Cardiac muscle cell (in vitro differentiated cells and primary cell): ENCODE measurements around the gene ANXA1. TPM values are rescaled to one million over a fixed set of nuclear protein-coding genes. Genes with fewer than 3 reads are reported as not detected.
A peak's percentile ranks its signal among the peaks of the same experiment; 100 is the strongest.

Experiments
- DNase-seq, 2 donors: peaks; one replicate each; pipeline versions ENCODE4 v3.0.0 to v3.0.0-alpha.2; 2010 to 2017; ENCODE audit warnings: low read depth in 1 of 2, low spot score in 1 of 2
- H3K27ac ChIP-seq: fragments of 200-600 bp; sonication (generic); 2 replicates; pipeline ENCODE4 v1.5.1; 2016
- H3K27me3 ChIP-seq: fragments of 200-600 bp; sonication (generic); 2 replicates; pipeline ENCODE4 v1.6.0; 2016; ENCODE audit warnings: control low read depth
- H3K36me3 ChIP-seq: fragments of 200-600 bp; sonication (generic); 2 replicates; pipeline ENCODE4 v1.5.1; 2016; ENCODE audit warnings: control low read depth
- H3K4me1 ChIP-seq: fragments of 200-600 bp; sonication (generic); 2 replicates; pipeline ENCODE4 v1.8.1; 2017; ENCODE audit warnings: low read depth, mild to moderate bottlenecking, mixed run types
- H3K4me3 ChIP-seq: fragments of 200-600 bp; sonication (generic); 2 replicates; pipeline ENCODE4 v1.5.1; 2016; ENCODE audit warnings: mild to moderate bottlenecking
- H3K9me3 ChIP-seq: fragments of 200-600 bp; sonication (generic); 2 replicates; pipeline ENCODE4 v1.5.1; 2017; ENCODE audit warnings: low read depth, mild to moderate bottlenecking, control low read depth
- CTCF ChIP-seq: IDR thresholded peaks from 2 replicates; pipeline ENCODE4 v1.5.1; 2012; ENCODE audit warnings: low read depth, mild to moderate bottlenecking, low read length
- polyA plus RNA-seq: library from polyadenylated mRNA; unstranded; fragments of >200 nt; fragmentation: Nextera tagmentation; extraction: Ambion mirVana; gene quantifications from 2 replicates; pipeline ENCODE4 v1.2.1, GENCODE V29; 2016
- total RNA-seq: library from RNA; depleted of rRNA; stranded (reverse); fragments of >200 nt; gene quantifications from 2 replicates; pipeline ENCODE4 v1.2.3, GENCODE V29; 2016

ANXA1 gene
- total and polyA plus RNA-seq, 2 experiments from 2014 or later: 1.2 to 13.7 TPM

- Histone ChIP-seq H3K36me3 (no peaks in the 10 kb centered on the region), H3K9me3 (no peaks in the 10 kb centered on the region), H3K4me3 (no peak overlapping the region), H3K4me1 (no peaks in the 10 kb centered on the region), H3K27me3 (no peaks in the 10 kb centered on the region), H3K27ac (no peak overlapping the region)
- TF ChIP-seq CTCF: no peak
- DNase-seq: no peak
Measured at GRCh38 chr9:73121375-73121935, 30.2 kb upstream of the ANXA1 start.

- H3K4me1 ChIP-seq: no peaks in the 10 kb centered on the region
- TF ChIP-seq CTCF: no peak
- H3K36me3 ChIP-seq: no peaks in the 10 kb centered on the region
- no peak for DNase-seq
- no peaks in the 10 kb centered on the region for H3K9me3 ChIP-seq
- H3K27ac ChIP-seq: no peak overlapping the region
- no peaks in the 10 kb centered on the region for H3K27me3 ChIP-seq
- no peak overlapping the region for H3K4me3 ChIP-seq
Measured at GRCh38 chr9:73125651-73126050, 26.0 kb upstream of the ANXA1 start.

GRCh38 chr9:73129941-73130685 is 21.6 kb upstream of the ANXA1 start:
- no peaks in the 10 kb centered on the region for H3K36me3 ChIP-seq
- H3K9me3 ChIP-seq: no peaks in the 10 kb centered on the region
- H3K27me3 ChIP-seq: no peaks in the 10 kb centered on the region
- peaks cover 15% of the 10 kb centered on the region for H3K4me1 ChIP-seq
- H3K27ac ChIP-seq: no peak overlapping the region
- no peak for TF ChIP-seq CTCF
- no peak for DNase-seq
- H3K4me3 ChIP-seq: no peak overlapping the region

- DNase-seq: no peak
- Histone ChIP-seq H3K27ac (no peak overlapping the region), H3K4me3 (no peak overlapping the region), H3K9me3 (no peaks in the 10 kb centered on the region), H3K4me1 (peaks cover 15% of the 10 kb centered on the region), H3K27me3 (no peaks in the 10 kb centered on the region), H3K36me3 (no peaks in the 10 kb centered on the region)
- TF ChIP-seq CTCF: no peak
Measured at GRCh38 chr9:73131461-73131860, 20.2 kb upstream of the ANXA1 start.

GRCh38 chr9:73132034-73132776 is 19.5 kb upstream of the ANXA1 start:
- Histone ChIP-seq H3K4me3 (no peak overlapping the region), H3K27me3 (no peaks in the 10 kb centered on the region), H3K9me3 (no peaks in the 10 kb centered on the region), H3K27ac (peak overlapping the region; percentile 70), H3K4me1 (peaks cover 15% of the 10 kb centered on the region), H3K36me3 (no peaks in the 10 kb centered on the region)
- peak; percentile 62 to 91 for DNase-seq
- TF ChIP-seq CTCF: no peak
